Fibroblast of villous mesenchyme (primary cell): Measurements from ENCODE around the gene C6orf141. TPM values are rescaled to one million over a fixed set of nuclear protein-coding genes. Genes with fewer than 3 reads are reported as not detected.
"Not testable (repeated sequence)": the region's sequence is repeated elsewhere in the genome, so short reads cannot be mapped to it uniquely, and the experiment has no call there.

Experiments used
- DNase-seq: peaks from one replicate; pipeline ENCODE4 v3.0.0-alpha.2; 2010; ENCODE audit warnings: low read depth
- H3K4me3 ChIP-seq: 2 replicates; pipeline ENCODE4 v1.5.1; 2011; ENCODE audit warnings: low read depth, mild to moderate bottlenecking, low read length
- CTCF ChIP-seq: IDR thresholded peaks from 2 replicates; pipeline ENCODE4 v1.5.1; 2012; ENCODE audit warnings: low read depth, mild to moderate bottlenecking, low read length; ENCODE audit not compliant: insufficient read depth
- total RNA-seq: library from RNA; depleted of rRNA; stranded (reverse); fragments of >200 nt; gene quantifications from 2 replicates; pipeline ENCODE4 v1.2.3, GENCODE V29; 2012

The C6orf141 gene
- total RNA-seq, 1 donor, result 0.43 TPM

- H3K4me3 ChIP-seq, result no peak overlapping the region
- no peak for TF ChIP-seq CTCF
- no peak for DNase-seq
These were observed 14.8 kb downstream of the C6orf141 start for GRCh38 chr6:49565261-49565660.

GRCh38 chr6:49565855-49566254, 15.4 kb downstream of the C6orf141 start:
- DNase-seq, result no peak
- no peak for TF ChIP-seq CTCF
- no peak overlapping the region for H3K4me3 ChIP-seq

GRCh38 chr6:49570474-49571079, 20.1 kb downstream of the C6orf141 start:
- H3K4me3 ChIP-seq, result no peak overlapping the region
- TF ChIP-seq CTCF, result peak; percentile 37
- DNase-seq, result peak; percentile 61

- H3K4me3 ChIP-seq, result no peak overlapping the region
- TF ChIP-seq CTCF, result no peak
- peak; percentile 44 for DNase-seq
These were observed 26.1 kb downstream of the C6orf141 start for GRCh38 chr6:49576618-49577017.

- no peak for DNase-seq
- H3K4me3 ChIP-seq, result no peak overlapping the region
- no peak for TF ChIP-seq CTCF
These were observed 29.2 kb downstream of the C6orf141 start for GRCh38 chr6:49579649-49580048.

- DNase-seq, result no peak
- no peak for TF ChIP-seq CTCF
- H3K4me3 ChIP-seq, result no peak overlapping the region
These were observed 32.1 kb downstream of the C6orf141 start for GRCh38 chr6:49582529-49582928.

- DNase-seq, H3K4me3 ChIP-seq: not testable (repeated sequence)
These were observed 36.8 kb downstream of the C6orf141 start for GRCh38 chr6:49587262-49587661.

Other genes starting within 250 kb of the C6orf141 start
- gene MMUT, start 87.4 kb upstream of the C6orf141 start, total RNA-seq, result 12.9 and 16.0 TPM in 2 replicates
- 4.5 and 7.8 TPM in 2 replicates for gene CENPQ, start 87.3 kb upstream of the C6orf141 start, total RNA-seq
- gene GLYATL3, start 50.7 kb upstream of the C6orf141 start, total RNA-seq, result not detected in 2 replicates
- not detected in 2 replicates for gene RHAG, start 86.2 kb downstream of the C6orf141 start, total RNA-seq
- gene CRISP2, start 162.9 kb downstream of the C6orf141 start, total RNA-seq, result not detected in 2 replicates
- gene CRISP3, start 193.7 kb downstream of the C6orf141 start, total RNA-seq, result not detected in 2 replicates
- not detected in 2 replicates for gene PGK2, start 236.6 kb downstream of the C6orf141 start, total RNA-seq